ENCODE results near the gene RPS6KA6.

- TF ChIP-seq TCF12 (IDR thresholded peaks at IDR 0.05) = no peak
- TF ChIP-seq CTCF (IDR thresholded peaks at IDR 0.05) = no peak
- no peak for TF ChIP-seq REST (IDR thresholded peaks at IDR 0.05; ENCODE audit: low read depth, low read length)
- TF ChIP-seq MAX (IDR thresholded peaks at IDR 0.05; ENCODE audit: low read depth) = no peak
- no peak for TF ChIP-seq EZH2phosphoT487 (IDR thresholded peaks at IDR 0.05; ENCODE audit: borderline replicate concordance, low read depth)
- TF ChIP-seq YY1 (IDR thresholded peaks at IDR 0.05; ENCODE audit: low read depth) = no peak
- TF ChIP-seq CHD2 (IDR thresholded peaks at IDR 0.05; ENCODE audit: low read length, partially characterized antibody) = no peak
- TF ChIP-seq USF1 (IDR thresholded peaks at IDR 0.05; ENCODE audit: borderline replicate concordance, low read depth) = no peak
- TF ChIP-seq JUND (IDR thresholded peaks at IDR 0.05) = no peak
- TF ChIP-seq RCOR1 (IDR thresholded peaks at IDR 0.05; ENCODE audit: low read length) = no peak
- no peak for TF ChIP-seq SIN3A (IDR thresholded peaks at IDR 0.05; ENCODE audit: borderline replicate concordance, low read depth, low read length)
- no peak for TF ChIP-seq RAD21 (IDR thresholded peaks at IDR 0.05; ENCODE audit: low read length)
- no peak for TF ChIP-seq TAF1 (IDR thresholded peaks at IDR 0.05; ENCODE audit: borderline replicate concordance, low read depth, low read length)
Observed at GRCh38 chrX:84216881-84217280, 28.9 kb upstream of the RPS6KA6 start.

Measured in SK-N-SH (cell line).